ENCODE measurements around the gene PLVAP.

PLVAP gene, protein sequence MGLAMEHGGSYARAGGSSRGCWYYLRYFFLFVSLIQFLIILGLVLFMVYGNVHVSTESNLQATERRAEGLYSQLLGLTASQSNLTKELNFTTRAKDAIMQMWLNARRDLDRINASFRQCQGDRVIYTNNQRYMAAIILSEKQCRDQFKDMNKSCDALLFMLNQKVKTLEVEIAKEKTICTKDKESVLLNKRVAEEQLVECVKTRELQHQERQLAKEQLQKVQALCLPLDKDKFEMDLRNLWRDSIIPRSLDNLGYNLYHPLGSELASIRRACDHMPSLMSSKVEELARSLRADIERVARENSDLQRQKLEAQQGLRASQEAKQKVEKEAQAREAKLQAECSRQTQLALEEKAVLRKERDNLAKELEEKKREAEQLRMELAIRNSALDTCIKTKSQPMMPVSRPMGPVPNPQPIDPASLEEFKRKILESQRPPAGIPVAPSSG

DNA sequence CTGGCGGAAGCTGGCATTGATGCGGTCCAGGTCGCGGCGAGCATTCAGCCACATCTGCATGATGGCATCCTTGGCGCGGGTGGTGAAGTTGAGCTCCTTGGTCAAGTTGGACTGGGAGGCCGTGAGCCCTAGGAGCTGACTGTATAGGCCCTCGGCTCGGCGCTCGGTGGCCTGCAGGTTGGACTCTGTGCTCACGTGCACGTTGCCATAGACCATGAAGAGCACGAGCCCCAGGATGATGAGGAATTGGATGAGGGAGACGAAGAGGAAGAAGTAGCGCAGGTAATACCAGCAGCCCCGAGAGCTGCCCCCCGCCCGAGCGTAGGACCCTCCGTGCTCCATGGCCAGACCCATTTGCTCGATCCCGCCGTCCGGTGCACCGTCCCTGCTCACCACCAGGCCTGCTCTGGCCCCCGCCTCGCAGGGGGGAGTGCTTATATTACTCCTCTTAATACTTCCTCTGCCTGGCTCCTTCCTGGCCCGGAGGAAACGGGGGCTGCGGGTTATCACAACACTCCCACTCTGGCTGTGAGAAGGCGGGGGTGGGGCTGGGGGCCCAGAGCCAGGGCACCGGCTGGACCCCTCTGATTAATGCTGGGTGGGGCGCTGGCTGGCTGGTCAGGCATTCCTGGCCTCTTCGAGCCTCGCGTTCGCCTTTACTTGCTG lies at the start of gene PLVAP:
PLVAP (minus strand) TSS at position 408 of the 666 bp plus-strand sequence; CDS start at position 354, 54 bp downstream.
- DNase-seq (ENCODE audit: low read depth in 2 of 2) = no peak

DNA sequence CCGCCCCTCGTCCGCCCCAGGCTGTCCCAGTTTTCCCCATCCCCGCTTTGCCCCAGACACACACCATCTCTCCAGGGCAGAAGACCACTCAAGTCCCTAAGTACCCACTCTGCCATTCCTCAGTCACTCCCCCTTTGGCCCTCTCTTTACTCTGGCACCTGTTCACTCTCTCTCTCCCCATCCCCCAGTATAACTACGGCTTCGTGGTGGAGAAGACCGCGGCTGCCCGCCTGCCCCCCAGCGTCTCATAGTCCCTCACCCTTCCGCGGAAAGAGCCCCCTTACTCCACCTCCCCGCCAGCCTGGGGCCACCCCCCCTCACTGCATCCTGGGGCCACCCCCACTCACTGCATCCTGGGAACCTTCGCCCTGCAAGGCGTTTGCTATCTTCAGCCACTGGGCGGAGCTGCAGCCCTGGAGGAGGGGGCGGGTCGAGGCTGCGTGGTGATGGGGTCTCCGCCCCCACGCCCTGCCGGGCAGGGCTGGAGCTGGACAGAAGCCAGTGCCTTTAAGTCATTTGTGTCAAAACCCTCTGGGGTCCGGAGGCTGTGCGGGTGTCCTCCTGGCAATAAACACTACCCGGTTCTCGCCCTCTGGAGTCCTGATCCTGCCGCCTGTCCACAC lies 47.7 kb upstream of the PLVAP start:
- no peak for DNase-seq (ENCODE audit: low read depth in 2 of 2)

DNA sequence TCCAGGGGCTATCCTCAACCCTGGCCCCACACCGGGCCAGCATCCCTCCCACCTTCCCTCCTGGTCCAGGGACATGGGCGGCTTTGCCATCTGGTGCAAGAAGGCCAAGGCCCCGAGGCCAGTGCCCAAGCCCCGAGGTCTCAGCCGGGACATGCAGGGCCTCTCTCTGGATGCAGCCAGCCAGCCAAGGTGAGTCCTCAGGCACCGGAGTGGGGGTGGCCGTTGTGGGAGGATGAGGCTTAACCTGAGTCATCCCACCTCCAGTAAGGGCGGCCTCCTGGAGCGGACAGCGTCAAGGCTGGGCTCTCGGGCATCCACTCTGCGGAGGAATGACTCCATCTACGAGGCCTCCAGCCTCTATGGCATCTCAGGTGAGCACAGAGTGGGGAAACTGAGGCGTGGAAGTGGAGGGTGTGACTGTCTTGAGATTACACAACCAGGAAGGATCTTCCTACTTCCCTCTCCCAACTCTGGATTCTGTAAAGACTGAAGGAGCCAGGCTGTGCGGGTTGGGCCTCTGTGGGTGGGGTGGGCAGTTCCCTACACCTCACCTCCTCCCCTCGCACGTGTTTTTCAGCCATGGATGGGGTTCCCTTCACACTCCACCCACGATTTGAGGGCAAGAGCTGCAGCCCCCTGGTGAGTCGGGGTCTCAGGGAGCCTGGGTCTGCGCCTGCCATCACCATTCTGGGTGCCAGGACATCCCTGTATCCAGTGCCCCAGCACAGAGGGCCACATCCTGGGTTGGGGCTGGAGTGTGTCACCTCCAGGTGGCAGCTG lies 46.5 kb upstream of the PLVAP start:
- DNase-seq (ENCODE audit: low read depth in 2 of 2) = no peak

DNA sequence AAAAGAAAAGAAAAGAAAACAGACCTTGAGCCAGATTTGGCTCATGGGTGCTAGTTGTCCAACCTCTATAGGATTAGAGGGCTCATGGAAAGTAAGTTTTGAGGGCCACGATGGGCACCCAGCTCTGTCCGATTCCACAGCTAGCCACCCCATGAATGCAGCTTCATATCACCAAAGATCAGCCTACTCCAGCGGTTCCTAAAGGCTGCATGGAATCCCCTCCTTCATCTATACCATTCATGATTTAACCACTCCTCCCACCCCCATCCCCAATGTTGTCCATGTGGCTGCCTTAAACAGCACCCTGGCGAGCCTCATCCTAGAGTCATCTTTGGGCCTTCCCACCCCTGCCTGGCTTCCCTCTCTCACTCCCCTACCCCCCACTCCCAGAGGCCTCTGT lies 44.8 kb upstream of the PLVAP start:
- DNase-seq (ENCODE audit: low read depth in 2 of 2) = no peak

DNA sequence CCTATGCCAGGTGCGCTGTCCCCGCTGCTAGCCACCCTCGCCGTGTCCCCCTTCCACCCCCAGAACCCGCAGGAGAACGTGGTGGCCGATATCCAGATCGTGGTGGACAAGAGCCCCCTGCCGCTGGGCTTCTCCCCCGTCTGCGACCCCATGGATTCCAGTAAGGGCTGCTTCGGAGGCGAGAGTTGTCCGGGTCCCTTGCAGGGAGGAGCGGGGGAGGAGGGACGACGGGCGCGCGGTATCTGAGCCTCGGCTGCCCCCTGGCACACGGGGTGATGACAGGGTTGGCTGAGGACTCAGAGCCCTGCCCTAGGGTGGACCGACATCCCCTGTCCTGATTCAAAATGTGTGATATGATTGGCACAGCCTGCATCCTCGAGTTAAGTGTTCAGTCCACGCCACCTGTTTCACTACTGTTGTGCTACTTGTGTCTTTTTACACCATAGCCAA lies 43.4 kb upstream of the PLVAP start:
- DNase-seq (ENCODE audit: low read depth in 2 of 2) = no peak

DNA sequence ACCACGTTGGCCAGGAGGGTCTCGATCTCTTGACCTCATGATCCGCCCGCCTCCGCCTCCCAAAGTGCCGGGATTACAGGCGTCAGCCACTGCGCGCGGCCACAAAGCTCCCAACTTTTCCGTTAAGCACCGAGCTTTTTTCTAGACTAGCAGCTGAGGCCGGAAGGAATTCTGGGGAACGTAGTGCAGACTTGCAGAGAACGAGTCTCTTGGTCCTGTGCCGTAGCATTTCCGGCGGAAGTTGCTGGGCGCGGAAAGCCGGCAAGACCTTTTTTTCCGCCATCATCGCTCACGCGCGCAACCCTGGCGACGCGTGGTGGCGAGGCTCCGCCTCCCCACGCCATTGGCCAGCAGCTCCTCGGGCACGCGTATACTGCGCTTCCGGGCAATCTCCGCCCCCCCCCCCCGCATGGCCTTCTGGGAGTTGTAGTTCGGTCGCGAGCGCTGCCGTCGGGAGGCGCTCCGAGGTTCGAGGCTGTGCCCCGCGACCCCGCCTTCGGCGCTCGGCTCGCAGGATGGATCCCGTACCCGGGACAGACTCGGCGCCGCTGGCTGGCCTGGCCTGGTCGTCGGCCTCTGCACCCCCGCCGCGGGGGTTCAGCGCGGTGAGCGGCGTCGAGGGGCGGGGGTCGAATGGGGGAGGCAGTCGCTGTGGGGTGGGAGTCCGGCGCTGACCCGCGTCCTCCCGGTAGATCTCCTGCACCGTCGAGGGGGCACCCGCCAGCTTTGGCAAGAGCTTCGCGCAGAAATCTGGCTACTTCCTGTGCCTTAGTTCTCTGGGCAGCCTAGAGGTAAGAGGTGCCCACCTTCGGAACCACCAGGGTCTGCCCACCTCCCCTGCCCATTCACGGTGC lies 42.7 kb upstream of the PLVAP start, which contains the start of gene MVB12A:
MVB12A (plus strand) TSS at position 427 of the 854 bp plus-strand sequence; CDS start at position 516, 89 bp downstream.
- peak; percentile 89 to 91 for DNase-seq (ENCODE audit: low read depth in 2 of 2)

DNA sequence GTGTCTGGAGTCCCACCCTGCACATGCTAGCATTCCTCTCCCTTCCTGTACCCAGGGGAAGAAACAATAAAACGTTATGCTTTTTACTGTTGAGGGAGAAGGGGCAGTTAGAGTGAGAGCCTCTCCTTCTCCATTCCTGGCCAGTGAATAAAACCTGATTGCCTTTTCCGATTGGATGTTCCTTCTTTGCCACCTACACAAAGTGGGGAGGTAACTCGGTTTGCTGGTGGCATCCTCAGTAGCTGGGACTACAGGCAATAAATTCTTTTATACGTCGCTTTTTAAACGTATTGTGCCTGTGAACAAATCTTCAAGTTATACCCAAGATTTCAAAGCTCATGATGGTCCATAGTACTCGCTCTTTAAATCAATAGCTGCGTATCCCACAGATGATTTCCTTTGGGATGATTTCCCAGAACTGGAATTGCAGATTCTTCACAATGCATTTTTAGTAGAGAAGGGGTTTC lies 42.0 kb upstream of the PLVAP start:
- DNase-seq (ENCODE audit: low read depth in 2 of 2) = no peak

DNA sequence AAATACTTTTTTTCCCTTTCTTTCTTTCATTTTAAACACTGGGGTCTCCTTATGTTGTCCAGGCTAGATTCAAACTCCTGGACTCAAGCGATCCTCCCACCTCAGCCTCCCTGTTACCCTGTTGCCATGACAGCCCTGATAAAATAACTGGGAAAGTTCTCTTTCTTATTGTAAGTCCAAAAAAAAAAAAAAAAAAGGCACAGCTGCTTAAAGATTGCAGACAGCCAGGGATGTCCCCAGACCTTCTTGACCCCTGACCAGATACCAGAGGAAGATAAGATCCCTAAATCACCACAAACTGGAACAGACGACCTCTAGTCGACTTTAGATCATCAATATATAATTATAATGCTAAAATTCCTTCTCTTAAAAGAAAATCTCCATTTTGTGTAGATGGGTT lies 41.6 kb upstream of the PLVAP start:
- DNase-seq (ENCODE audit: low read depth in 2 of 2) = no peak

DNA sequence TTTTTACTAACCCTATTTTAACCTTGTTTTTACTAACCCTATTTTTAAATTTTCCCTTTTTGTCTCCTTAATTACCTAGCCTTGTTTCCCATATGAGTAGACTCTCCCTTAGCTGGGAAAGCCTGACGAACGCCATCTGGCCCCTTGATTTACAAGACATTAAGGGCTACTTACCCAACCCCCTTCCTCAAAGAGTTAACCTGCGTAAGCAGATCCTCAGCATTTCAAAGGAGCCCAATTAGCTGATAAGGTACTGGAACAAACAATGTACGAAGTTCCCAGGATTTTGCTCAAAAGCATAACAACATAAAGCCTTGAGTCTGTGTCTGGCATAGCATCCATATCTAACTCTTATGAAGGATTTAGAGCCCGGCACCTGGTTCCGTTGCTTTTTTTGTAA lies 38.0 kb upstream of the PLVAP start:
- no peak for DNase-seq (ENCODE audit: low read depth in 2 of 2)

DNA sequence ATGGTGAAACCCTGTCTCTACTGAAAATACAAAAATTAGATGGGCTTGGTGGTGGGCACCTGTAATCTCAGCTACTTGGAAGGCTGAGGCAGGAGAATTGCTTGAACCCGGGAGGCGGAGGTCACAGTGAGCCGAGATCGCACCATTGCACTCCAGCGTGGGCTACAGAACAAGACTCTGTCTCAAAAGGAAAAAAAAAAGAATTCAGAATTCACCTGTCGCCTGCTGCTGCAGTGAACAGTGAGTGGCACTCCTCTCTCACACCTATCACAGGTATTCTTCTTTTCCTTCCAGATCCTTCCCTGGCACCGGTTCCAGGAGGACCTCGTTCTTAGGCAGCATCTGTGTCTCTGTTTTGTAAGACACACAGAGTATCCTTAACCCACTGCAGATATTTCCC lies 37.0 kb upstream of the PLVAP start:
- DNase-seq (ENCODE audit: low read depth in 2 of 2) = no peak

DNA sequence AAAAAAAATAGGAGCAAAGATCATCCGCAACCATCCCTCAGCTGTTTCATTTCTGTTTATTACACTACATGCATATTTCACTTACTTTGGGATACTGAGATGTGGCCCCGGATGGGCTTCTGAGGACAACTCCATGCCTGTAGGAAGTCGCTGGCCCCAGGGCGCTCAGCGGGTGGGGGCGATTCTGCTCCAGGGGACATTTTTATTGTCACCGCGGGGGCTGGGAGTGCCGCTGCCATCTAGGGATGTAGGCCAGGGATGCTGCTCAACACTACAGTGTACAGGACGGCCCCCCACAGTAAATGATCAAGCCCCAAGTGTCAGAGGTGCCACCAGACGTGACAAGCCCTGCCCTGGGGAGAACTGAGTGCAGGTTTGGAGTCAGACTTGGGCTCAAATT lies 34.7 kb upstream of the PLVAP start:
- DNase-seq (ENCODE audit: low read depth in 2 of 2) = no peak

DNA sequence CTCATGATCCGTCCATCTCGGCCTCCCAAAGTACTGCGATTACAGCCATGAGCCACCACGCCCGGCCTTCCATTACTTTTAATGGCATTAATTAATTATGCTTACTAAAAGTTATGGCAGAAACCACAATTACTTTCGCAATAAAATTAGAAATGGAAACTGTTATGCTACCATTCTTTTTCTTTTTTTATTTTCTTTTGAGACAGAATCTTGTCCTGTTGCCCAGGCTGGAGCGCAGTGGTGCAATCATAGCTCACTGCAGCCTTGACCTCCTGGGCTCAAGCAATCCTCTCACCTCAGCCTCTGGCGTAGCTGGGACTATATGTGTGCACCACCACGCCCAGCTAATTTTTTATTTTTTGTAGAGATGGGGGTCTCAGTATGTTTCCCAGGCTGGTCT lies 32.8 kb upstream of the PLVAP start:
- DNase-seq (ENCODE audit: low read depth in 2 of 2) = no peak

DNA sequence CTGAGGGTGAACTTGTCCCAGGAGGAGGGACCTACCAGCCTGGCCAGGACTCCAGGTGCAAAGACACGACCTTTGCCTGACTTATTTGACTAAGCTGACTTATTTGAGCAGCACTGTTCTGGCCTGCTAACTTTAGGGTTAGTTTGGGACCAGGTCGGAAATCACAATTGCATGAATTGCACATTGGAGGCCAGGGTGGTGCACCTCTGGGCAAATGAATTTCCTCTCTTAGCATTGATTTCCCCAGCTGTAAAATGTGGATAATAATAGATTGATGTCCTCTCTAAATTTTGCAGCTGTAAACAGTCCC lies 29.7 kb upstream of the PLVAP start:
- DNase-seq (ENCODE audit: low read depth in 2 of 2) = no peak

DNA sequence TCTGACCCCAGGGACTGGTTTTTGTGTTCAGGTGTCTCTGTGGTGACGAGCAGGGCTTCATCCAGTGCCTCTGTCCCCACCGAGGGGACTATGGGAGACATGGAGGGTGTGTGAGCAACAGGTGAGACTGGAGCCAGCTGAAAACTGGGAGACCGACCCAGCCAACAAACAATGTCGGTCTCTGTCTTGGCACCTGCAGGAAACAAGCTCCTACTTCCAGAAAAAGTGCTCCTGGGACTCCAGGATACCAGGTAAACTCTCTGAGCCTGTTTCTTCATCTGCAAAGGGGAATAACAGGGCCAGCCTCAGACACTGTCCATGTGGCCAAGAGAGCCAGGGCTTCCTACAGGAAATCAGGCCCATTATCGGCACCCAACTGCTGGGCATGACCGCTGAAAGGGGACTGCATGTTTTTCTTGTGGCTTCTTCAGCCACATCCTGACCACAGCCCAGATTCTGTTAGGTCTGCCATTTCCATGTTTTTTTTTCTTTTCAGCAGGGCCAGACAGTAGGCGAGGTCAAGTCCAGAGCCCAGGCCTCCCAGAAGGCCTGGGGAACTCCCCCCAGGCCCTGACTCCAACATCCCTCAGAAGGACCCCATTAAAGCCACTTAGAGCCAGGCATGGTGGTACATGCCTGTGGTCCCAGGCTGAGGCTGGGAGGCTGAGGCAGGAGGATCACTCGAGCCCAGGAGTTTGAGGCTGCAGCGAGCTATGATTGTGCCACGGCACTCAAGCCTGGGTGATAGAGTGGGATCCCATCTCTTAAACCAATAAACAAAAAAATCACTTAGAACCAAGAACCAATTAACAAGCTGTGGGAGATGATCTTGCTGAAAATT lies 29.1 kb upstream of the PLVAP start:
- DNase-seq (ENCODE audit: low read depth in 2 of 2) = no peak

DNA sequence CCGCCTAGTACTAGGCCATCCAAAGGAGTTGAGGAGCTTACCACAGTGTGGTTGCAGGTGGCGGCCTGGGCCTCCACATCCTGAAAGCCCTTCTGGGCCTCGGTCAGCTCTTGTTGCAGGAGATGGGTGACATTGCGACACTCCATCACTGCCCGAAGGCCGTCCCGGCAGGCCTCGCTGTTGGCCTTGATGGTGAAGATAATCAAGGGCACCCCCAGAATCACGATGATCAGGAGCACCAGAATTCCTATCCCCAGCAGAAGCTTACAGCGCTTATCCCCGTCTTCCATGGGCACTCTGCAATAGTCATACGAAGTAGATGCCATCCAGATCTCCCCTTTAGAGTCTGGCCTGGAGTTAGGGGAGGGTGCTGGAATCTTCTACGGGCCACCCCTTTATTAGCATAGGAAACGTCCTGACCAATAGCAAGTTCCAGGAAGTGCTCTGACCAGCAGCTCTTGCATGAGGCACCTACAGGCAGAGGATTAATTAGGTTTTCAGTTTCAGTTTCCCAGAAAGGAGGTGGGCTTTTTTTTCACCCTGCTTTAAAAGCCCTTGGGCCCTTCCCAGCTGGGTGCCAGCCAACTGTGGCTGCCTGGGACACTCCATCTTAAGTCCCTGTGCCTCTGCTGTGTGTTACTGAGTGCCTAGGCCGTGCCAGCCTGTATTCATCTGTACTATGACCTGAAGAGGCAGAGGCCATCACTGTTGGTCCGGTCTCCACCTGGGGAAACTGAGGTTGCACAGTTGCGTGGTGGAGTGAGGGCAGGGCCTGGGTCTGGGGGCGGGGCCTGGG lies 28.3 kb upstream of the PLVAP start, which contains the start of gene BST2:
BST2 (minus strand) TSS at position 381 of the 796 bp plus-strand sequence; CDS start at position 326, 55 bp downstream.
- DNase-seq (ENCODE audit: low read depth in 2 of 2) = no peak

DNA sequence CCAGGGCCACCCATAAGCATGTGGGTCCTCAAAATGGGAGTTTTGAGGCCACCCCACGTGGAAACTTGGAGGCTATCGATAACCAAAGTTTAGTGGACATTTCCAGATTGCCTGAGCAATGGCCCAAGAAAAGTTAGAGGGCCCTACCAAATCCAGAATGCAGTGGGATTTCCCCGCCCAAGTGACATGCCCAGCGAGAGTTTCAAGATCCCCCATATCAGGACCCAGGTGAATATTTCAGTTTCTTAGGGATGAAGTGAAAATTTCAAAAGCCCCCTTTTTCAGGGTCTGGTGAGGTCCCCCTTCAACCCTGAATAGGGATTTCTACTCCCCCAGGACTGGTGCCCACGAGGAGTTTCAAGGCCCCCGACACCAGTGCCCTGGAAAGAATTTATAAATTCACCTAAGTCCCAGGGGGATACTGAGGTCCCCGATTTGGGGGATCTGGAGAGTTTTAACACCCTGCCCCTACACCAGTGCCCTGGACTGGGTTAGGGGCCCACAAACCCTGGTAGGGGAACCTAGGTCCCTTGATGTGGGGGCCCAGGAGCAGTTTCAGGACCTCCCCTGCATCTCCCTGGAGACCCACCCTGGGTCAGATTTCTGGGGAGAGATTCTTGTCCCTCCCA lies 27.6 kb upstream of the PLVAP start:
- DNase-seq (ENCODE audit: low read depth in 2 of 2) = no peak

DNA sequence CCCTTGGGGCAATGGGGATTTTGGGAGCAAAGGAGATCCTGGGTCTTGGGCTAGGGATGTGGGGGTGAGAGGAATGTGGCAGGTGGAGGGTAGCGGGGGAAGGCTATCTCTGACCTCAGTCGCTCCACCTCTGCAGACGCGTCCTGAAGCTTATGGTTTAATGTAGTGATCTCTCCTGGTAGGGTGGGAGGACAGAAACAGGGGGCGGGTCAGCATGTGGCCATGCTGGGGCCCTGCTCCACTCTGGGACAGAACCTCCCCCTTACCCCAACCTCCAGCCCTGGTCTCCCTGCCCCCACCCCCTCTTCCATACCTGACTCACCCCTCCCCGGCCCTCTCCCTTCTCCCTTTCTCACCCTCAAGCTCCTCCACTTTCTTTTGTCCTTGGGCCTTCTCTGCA lies 26.9 kb upstream of the PLVAP start:
- DNase-seq (ENCODE audit: low read depth in 2 of 2) = no peak
